ENCODE measurements around the gene MAPKAP1.

GRCh38 chr9:125410522-125410894, 296.5 kb downstream of the MAPKAP1 start:
- TF ChIP-seq POLR2A (IDR thresholded peaks at IDR 0.05; ENCODE audit: low read depth, low read length) (no peak), POLR2AphosphoS5 (IDR thresholded peaks at IDR 0.05; ENCODE audit: low read depth, low read length) (no peak), TAF1 (IDR thresholded peaks at IDR 0.05; ENCODE audit: borderline replicate concordance, low read depth, low read length) (no peak)
